Measurements from ENCODE around the gene SORCS2. TPM values are rescaled to one million over a fixed set of nuclear protein-coding genes. Genes with fewer than 3 reads are reported as not detected.

The SORCS2 gene
- polyA plus RNA-seq, 3 donors: 0.46 to 0.55 TPM; not detected in 1

- DNase-seq: no peak
- Mint-ChIP-seq H3K4me3 (no peak overlapping the region), H3K9me3 (peaks cover 3 to 9% (median 6%) of the 10 kb centered on the region in 7 donors), H3K27ac (no peak overlapping the region), H3K4me1 (no peaks in the 10 kb centered on the region), H3K27me3 (ENCODE audit: low read depth in 3 of 3) (peaks cover 3 to 9% (median 4%) of the 10 kb centered on the region in 3 donors), H3K36me3 (no peaks in the 10 kb centered on the region)
- H3K27me3 ChIP-seq (ENCODE audit: control insufficient read depth in 2 of 2, insufficient read depth in 2 of 2, low read length in 2 of 2): no peaks in the 10 kb centered on the region
- H3K27ac ChIP-seq (ENCODE audit: low read depth in 1 of 2, low read length in 2 of 2): no peak overlapping the region
- intact Hi-C loops (cut with micrococcal nuclease): no loop called here
- WGBS (ENCODE audit: insufficient coverage): 91% methylated on average over 6 of the region's 12 CpGs
- no peak overlapping the region for H3K4me3 ChIP-seq (replicated peaks in 1 of 3; ENCODE audit: low read depth in 2 of 3, low read length in 3 of 3)
- H2AFZ ChIP-seq (ENCODE audit: insufficient read depth, low read depth, low read length, poor library complexity, severe bottlenecking): no peak overlapping the region
- no peak overlapping the region for H3K4me2 ChIP-seq (replicated peaks; ENCODE audit: extremely low read depth, low read length, poor library complexity, severe bottlenecking)
- H3K4me1 ChIP-seq (ENCODE audit: control insufficient read depth in 1 of 2, insufficient read depth in 2 of 2, low read length in 2 of 2): no peaks in the 10 kb centered on the region
- H4K20me1 ChIP-seq (ENCODE audit: insufficient read depth, low read length): no peaks in the 10 kb centered on the region
- TF ChIP-seq CTCF (IDR thresholded peaks at IDR 0.05): no peak
- no peak overlapping the region for H3K9ac ChIP-seq (ENCODE audit: insufficient read depth, low read length, poor library complexity, severe bottlenecking)
- no peaks in the 10 kb centered on the region for H3K36me3 ChIP-seq (replicated peaks in 1 of 2; ENCODE audit: control insufficient read depth in 1 of 2, insufficient read depth in 2 of 2, low read length in 2 of 2)
- H3K79me2 ChIP-seq (ENCODE audit: insufficient read depth, low read length): no peaks in the 10 kb centered on the region
- peaks cover 5% of the 10 kb centered on the region in 2 donors for H3K9me3 ChIP-seq (replicated peaks in 1 of 2; ENCODE audit: control insufficient read depth in 1 of 2, insufficient read depth in 1 of 2, low read length in 2 of 2)
Measured at GRCh38 chr4:7233601-7234000, 41.3 kb downstream of the SORCS2 start.

- Histone ChIP-seq H3K4me3 (replicated peaks in 1 of 3; ENCODE audit: low read depth in 2 of 3, low read length in 3 of 3) (no peak overlapping the region), H2AFZ (ENCODE audit: insufficient read depth, low read depth, low read length, poor library complexity, severe bottlenecking) (no peak overlapping the region), H3K4me2 (replicated peaks; ENCODE audit: extremely low read depth, low read length, poor library complexity, severe bottlenecking) (no peak overlapping the region), H3K4me1 (ENCODE audit: control insufficient read depth in 1 of 2, insufficient read depth in 2 of 2, low read length in 2 of 2) (no peaks in the 10 kb centered on the region), H3K27me3 (ENCODE audit: control insufficient read depth in 2 of 2, insufficient read depth in 2 of 2, low read length in 2 of 2) (no peaks in the 10 kb centered on the region), H3K27ac (ENCODE audit: low read depth in 1 of 2, low read length in 2 of 2) (no peak overlapping the region), H3K79me2 (ENCODE audit: insufficient read depth, low read length) (no peaks in the 10 kb centered on the region), H4K20me1 (ENCODE audit: insufficient read depth, low read length) (no peaks in the 10 kb centered on the region), H3K36me3 (replicated peaks in 1 of 2; ENCODE audit: control insufficient read depth in 1 of 2, insufficient read depth in 2 of 2, low read length in 2 of 2) (no peaks in the 10 kb centered on the region), H3K9me3 (replicated peaks in 1 of 2; ENCODE audit: control insufficient read depth in 1 of 2, insufficient read depth in 1 of 2, low read length in 2 of 2) (peaks cover 6 to 11% of the 10 kb centered on the region in 2 donors), H3K9ac (ENCODE audit: insufficient read depth, low read length, poor library complexity, severe bottlenecking) (no peak overlapping the region)
- DNase-seq: no peak
- Mint-ChIP-seq H3K4me1 (no peaks in the 10 kb centered on the region), H3K4me3 (no peak overlapping the region), H3K27me3 (ENCODE audit: low read depth in 3 of 3) (peaks cover 4 to 7% (median 7%) of the 10 kb centered on the region in 3 donors), H3K27ac (no peak overlapping the region), H3K36me3 (no peaks in the 10 kb centered on the region), H3K9me3 (peaks cover 7 to 15% (median 9%) of the 10 kb centered on the region in 7 donors)
- WGBS (ENCODE audit: insufficient coverage): 73% methylated on average over 14 of the region's 14 CpGs
- intact Hi-C loops (cut with micrococcal nuclease): no loop called here
- no peak for TF ChIP-seq CTCF (IDR thresholded peaks at IDR 0.05)
Measured at GRCh38 chr4:7234355-7235029, 42.2 kb downstream of the SORCS2 start.

Measured in CD14-positive monocyte (primary cell).